HFFc6 (cell line): ENCODE measurements around the gene TMEM135. TPM values are rescaled to one million over a fixed set of nuclear protein-coding genes. Genes with fewer than 3 reads are reported as not detected.

Source experiments
- DNase-seq: peaks from one replicate; pipeline ENCODE4 v3.0.0-alpha.2; 2018
- H3K27ac Mint-ChIP-seq: 2 replicates; pipeline ENCODE4 v1.8.0; 2020; ENCODE audit warnings: mild to moderate bottlenecking, mixed read lengths
- H3K27me3 Mint-ChIP-seq: 2 replicates; pipeline ENCODE4 v1.8.0; 2021; ENCODE audit warnings: mild to moderate bottlenecking, moderate library complexity, mixed read lengths; ENCODE audit not compliant: insufficient read depth
- H3K36me3 Mint-ChIP-seq: 2 replicates; pipeline ENCODE4 v1.8.0; 2021; ENCODE audit warnings: low read depth, mixed read lengths
- H3K4me1 Mint-ChIP-seq: 2 replicates; pipeline ENCODE4 v1.8.0; 2020; ENCODE audit warnings: low read depth, mixed read lengths
- H3K4me3 Mint-ChIP-seq: 2 replicates; pipeline ENCODE4 v1.8.0; 2020; ENCODE audit warnings: mild to moderate bottlenecking, moderate library complexity, mixed read lengths
- H3K9me3 Mint-ChIP-seq: 2 replicates; pipeline ENCODE4 v1.8.0; 2020; ENCODE audit warnings: mild to moderate bottlenecking, mixed read lengths
- CTCF ChIP-seq: fragments of 200-600 bp; sonication (generic); IDR thresholded peaks from 2 replicates; pipeline ENCODE4 v1.5.0; 2021; ENCODE audit warnings: antibody characterized with exemption, mild to moderate bottlenecking
- total RNA-seq, 6 experiments: library from RNA; stranded (reverse); fragmentation: NEBNext Ultra II Directional; extraction: Animal tissue kit (Norgen Biotek cat#: 25700); gene quantifications; 2 replicates in 1 of 6; 3 replicates in 5 of 6; pipeline ENCODE4 v1.2.3, GENCODE V29; 2021

TMEM135 gene
- total RNA-seq, 6 experiments from 2014 or later = 13.1 to 28.3 (median 20.5) TPM

GRCh38 chr11:87316491-87316890 lies 278.8 kb downstream of the TMEM135 start:
- Mint-ChIP-seq H3K36me3 (no peaks in the 10 kb centered on the region), H3K27me3 (peaks cover 1% of the 10 kb centered on the region; the same call in 1 of the 2 replicates), H3K9me3 (no peaks in the 10 kb centered on the region), H3K27ac (no peak overlapping the region), H3K4me3 (no peak overlapping the region), H3K4me1 (no peaks in the 10 kb centered on the region)
- DNase-seq = no peak
- TF ChIP-seq CTCF = no peak

DNA sequence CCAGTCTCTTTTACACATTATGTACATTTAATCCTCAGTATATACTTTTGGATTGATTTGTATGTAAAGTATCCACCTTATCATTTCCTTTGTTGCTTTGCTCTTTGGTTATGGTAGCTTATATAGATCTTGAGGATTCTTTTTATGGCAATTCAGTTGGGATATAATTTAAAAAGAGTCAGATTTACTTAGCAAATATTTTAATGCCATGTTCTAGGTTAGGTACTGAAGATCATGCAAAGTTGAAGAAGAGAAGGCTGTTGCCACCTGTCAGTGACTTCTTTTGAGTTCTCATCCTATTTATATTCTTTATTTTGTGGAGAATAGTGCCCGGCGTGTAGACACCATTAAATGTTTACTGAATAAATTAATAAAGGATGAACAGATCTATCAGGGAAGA lies 279.7 kb downstream of the TMEM135 start:
- no peak overlapping the region for H3K4me3 Mint-ChIP-seq

DNA sequence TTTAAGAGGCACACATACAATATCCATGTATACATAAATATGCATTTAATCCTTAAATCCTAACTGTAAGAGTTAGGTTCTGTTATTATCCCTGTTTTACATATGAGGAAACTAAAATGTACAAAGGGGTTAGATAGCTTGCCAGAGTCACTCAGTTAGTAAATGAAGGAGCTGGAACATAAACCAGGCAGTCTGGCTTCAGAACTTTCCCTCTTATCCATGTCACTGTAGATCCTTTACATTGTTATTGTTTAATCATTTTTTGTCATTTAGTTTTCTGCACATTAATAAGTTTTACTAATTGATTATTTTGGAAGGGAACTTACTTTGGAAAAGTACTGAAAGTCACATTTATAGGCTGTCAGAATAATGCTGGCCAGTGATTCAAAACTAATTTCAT lies 282.4 kb downstream of the TMEM135 start:
- TF ChIP-seq CTCF = no peak
- Mint-ChIP-seq H3K4me1 (no peaks in the 10 kb centered on the region), H3K4me3 (no peak overlapping the region), H3K36me3 (0 out of 2 replicates have a peak, but pooled peaks cover 4% of the 10 kb centered on the region), H3K27me3 (peaks cover 1% of the 10 kb centered on the region; the same call in 1 of the 2 replicates), H3K9me3 (no peaks in the 10 kb centered on the region), H3K27ac (no peak overlapping the region)
- no peak for DNase-seq

More for the DNA sequence above, 279.7 kb downstream of the TMEM135 start:
- Mint-ChIP-seq H3K4me1 (no peaks in the 10 kb centered on the region), H3K36me3 (0 out of 2 replicates have a peak, but pooled peaks cover 4% of the 10 kb centered on the region), H3K9me3 (no peaks in the 10 kb centered on the region), H3K27ac (no peak overlapping the region), H3K27me3 (peaks cover 1% of the 10 kb centered on the region; the same call in 1 of the 2 replicates)
- no peak for DNase-seq
- TF ChIP-seq CTCF = no peak

- Mint-ChIP-seq H3K4me1 (no peaks in the 10 kb centered on the region), H3K4me3 (no peak overlapping the region), H3K9me3 (no peaks in the 10 kb centered on the region), H3K27ac (no peak overlapping the region), H3K36me3 (0 out of 2 replicates have a peak, but pooled peaks cover 4% of the 10 kb centered on the region), H3K27me3 (no peaks in the 10 kb centered on the region)
- DNase-seq = no peak
- TF ChIP-seq CTCF = no peak
Measured at GRCh38 chr11:87322568-87322967, 284.8 kb downstream of the TMEM135 start.

- Mint-ChIP-seq H3K27ac (no peak overlapping the region), H3K9me3 (no peaks in the 10 kb centered on the region), H3K4me1 (no peaks in the 10 kb centered on the region), H3K4me3 (no peak overlapping the region), H3K36me3 (0 out of 2 replicates have a peak, but pooled peaks cover 4% of the 10 kb centered on the region), H3K27me3 (no peaks in the 10 kb centered on the region; the same call in 1 of the 2 replicates)
- TF ChIP-seq CTCF = no peak
- DNase-seq = no peak
Measured at GRCh38 chr11:87323899-87324298, 286.2 kb downstream of the TMEM135 start.
